AG09309 (cell line): ENCODE results near the gene ITGB7.
A peak's percentile ranks its signal among the peaks of the same experiment; 100 is the strongest.
"Not testable (repeated sequence)": the region's sequence is repeated elsewhere in the genome, so short reads cannot be mapped to it uniquely, and the experiment has no call there.

ENCODE experiments used
- DNase-seq: peaks from one replicate; pipeline ENCODE4 v3.0.0-alpha.2; 2010; ENCODE audit warnings: low read depth
- H3K4me3 ChIP-seq: 2 replicates; pipeline ENCODE4 v1.5.1; 2011; ENCODE audit warnings: mild to moderate bottlenecking, low read depth, low read length, moderate library complexity; ENCODE audit not compliant: control insufficient read depth
- CTCF ChIP-seq: IDR thresholded peaks from 2 replicates; pipeline ENCODE4 v1.5.1; 2011; ENCODE audit warnings: mild to moderate bottlenecking, low read depth, low read length, inconsistent platforms; ENCODE audit not compliant: insufficient read depth, control insufficient read depth; ENCODE audit errors: missing control alignments

The ITGB7 gene

DNA sequence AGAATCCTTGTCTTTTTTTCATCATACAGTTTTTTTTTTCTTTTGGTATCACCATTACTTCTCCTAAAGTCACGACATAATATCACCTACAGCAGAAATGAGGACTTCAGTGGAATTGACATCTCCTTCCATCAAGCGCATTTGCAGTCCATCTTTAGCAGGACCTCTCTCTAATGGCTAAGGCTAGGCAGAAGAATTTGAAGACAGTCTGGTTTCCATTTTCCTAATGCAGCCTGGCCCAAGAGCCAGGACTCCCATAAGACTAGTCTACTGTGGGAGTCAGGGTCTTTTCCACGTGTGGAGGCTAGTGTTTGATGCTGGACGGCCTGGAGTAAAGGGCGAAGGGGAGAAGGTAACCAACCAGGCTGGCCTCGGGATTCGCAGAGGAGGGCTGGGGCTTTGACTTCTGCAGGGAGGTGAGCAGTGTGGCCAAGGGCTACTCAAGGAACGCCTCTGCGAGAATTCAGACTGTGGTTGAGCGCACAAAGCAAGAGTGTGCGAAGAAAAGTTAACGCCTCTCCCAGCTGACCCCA is 27.3 kb downstream of the ITGB7 start:
- DNase-seq = no peak
- peak overlapping the region; percentile 74 for H3K4me3 ChIP-seq
- no peak for TF ChIP-seq CTCF

- DNase-seq, H3K4me3 ChIP-seq: not testable (repeated sequence)
Measured at GRCh38 chr12:53178803-53179202, 28.2 kb downstream of the ITGB7 start.

DNA sequence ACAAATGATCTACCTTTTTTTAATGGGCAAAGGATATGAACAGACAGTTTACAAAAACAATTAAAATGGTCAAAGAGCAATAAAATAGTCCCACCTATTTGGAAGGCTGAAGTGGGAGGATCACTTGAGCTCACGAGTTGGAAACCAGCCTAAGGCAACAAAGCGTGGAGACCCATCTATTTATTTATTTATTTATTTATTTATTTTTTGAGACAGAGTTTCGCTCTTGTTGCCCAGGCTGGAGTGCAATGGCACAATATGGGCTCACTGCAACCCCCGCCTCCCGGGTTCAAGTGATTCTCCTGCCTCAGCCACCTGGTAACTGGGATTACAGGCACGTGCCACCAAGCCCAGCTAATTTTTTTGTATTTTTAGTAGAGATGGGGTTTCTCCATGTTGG is 29.6 kb downstream of the ITGB7 start:
- DNase-seq, H3K4me3 ChIP-seq: not testable (repeated sequence)

- no peak overlapping the region for H3K4me3 ChIP-seq
- TF ChIP-seq CTCF = no peak
- DNase-seq = no peak
Measured at GRCh38 chr12:53176750-53177149, 30.3 kb downstream of the ITGB7 start.

DNA sequence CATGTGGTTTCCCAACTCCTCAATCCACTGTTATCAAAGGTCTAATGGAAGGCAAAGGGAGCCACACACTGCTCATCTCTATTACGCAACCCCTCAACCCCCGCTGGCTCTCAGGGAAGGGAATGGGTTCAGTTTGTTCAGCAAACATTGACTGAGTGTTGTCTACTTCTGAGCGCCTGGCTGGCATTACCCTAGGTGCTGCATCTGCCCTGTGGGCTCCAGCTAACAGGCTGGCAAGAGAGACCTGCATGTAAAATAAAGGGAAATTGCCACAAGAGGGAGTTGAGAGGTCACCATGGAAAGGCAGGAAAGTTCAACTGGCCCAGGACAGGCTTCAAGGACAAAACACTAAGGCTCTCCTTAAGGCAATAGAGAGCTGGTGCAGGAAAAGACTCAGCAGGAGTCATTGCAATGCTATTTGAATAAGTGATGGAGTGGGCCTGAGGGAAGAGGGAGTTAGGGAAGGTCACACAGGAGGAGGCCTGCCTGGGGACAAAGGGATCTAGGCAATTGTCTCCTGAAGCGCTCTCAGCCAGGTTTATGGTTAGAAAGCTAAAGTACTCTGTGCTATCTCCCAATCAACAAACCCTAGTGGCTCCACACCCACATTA is 32.1 kb downstream of the ITGB7 start:
- H3K4me3 ChIP-seq = no peak overlapping the region
- peak; percentile 29 for TF ChIP-seq CTCF
- DNase-seq = no peak

- DNase-seq = no peak
- no peak overlapping the region for H3K4me3 ChIP-seq
- TF ChIP-seq CTCF = no peak
Measured at GRCh38 chr12:53173085-53173715, 33.9 kb downstream of the ITGB7 start.

DNA sequence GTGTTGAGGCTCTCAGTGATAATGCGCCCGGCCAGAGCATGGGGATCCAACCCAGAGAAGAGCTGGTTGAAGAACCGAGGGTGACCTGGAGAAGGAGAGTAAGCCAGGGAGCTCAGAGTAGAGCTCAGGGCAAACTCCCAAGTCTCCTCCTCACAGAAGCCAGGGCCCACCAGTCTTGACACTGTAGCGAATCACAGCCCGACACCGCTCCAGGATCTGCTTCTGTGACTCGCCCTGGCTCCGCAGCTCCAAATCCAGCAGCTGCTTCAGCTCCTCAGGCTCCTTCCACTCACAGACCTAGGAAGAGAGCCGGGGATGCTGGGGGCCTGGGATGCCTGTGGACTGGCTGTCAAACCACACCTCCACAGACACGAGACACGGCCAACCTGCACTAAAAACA is 34.7 kb downstream of the ITGB7 start:
- DNase-seq = peak; percentile 16
- TF ChIP-seq CTCF = no peak
- no peak overlapping the region for H3K4me3 ChIP-seq
